Mesothelial cell of epicardium (in vitro differentiated cells): ENCODE data around the gene KIF16B. TPM values are rescaled to one million over a fixed set of nuclear protein-coding genes. Genes with fewer than 3 reads are reported as not detected.

Experiments used
- DNase-seq, 2 experiments: peaks; one replicate each; pipeline ENCODE4 v3.0.0; 2021; ENCODE audit warnings: low spot score in 2 of 2; ENCODE audit not compliant: unreplicated experiment in 2 of 2
- H3K27ac Mint-ChIP-seq: 2 replicates; pipeline ENCODE4 v1.8.0; 2021; ENCODE audit warnings: mixed read lengths
- H3K27me3 Mint-ChIP-seq: 2 replicates; pipeline ENCODE4 v1.8.0; 2021; ENCODE audit warnings: low read depth, mixed read lengths
- H3K36me3 Mint-ChIP-seq: 2 replicates; pipeline ENCODE4 v1.8.0; 2021; ENCODE audit warnings: mixed read lengths
- H3K4me1 Mint-ChIP-seq: 2 replicates; pipeline ENCODE4 v1.8.0; 2021; ENCODE audit warnings: mixed read lengths
- H3K4me3 Mint-ChIP-seq: 2 replicates; pipeline ENCODE4 v1.8.0; 2021; ENCODE audit warnings: mild to moderate bottlenecking, moderate library complexity, mixed read lengths
- H3K9me3 Mint-ChIP-seq: 2 replicates; pipeline ENCODE4 v1.8.0; 2021; ENCODE audit warnings: mixed read lengths
- total RNA-seq: library from RNA; stranded (reverse); gene quantifications from 3 replicates; pipeline ENCODE4 v1.2.1, GENCODE V29; 2021
- TF ChIP-seq, protein P1 (sequence below): fragments of 200-600 bp; sonication (generic); IDR thresholded peaks from one replicate; pipeline ENCODE4 v1.5.0; 2021; ENCODE audit warnings: antibody characterized with exemption; ENCODE audit not compliant: unreplicated experiment

The KIF16B gene
- total RNA-seq, 1 donor from 2014 or later, result 12.8 TPM

GRCh38 chr20:16273812-16274555, 299.3 kb downstream of the KIF16B start:
- Mint-ChIP-seq H3K4me3 (no peak overlapping the region), H3K27ac (peak overlapping the region; percentile 18), H3K9me3 (no peaks in the 10 kb centered on the region), H3K27me3 (no peaks in the 10 kb centered on the region), H3K4me1 (peaks cover 41% of the 10 kb centered on the region), H3K36me3 (peaks cover 3% of the 10 kb centered on the region)
- TF ChIP-seq, protein P1, sequence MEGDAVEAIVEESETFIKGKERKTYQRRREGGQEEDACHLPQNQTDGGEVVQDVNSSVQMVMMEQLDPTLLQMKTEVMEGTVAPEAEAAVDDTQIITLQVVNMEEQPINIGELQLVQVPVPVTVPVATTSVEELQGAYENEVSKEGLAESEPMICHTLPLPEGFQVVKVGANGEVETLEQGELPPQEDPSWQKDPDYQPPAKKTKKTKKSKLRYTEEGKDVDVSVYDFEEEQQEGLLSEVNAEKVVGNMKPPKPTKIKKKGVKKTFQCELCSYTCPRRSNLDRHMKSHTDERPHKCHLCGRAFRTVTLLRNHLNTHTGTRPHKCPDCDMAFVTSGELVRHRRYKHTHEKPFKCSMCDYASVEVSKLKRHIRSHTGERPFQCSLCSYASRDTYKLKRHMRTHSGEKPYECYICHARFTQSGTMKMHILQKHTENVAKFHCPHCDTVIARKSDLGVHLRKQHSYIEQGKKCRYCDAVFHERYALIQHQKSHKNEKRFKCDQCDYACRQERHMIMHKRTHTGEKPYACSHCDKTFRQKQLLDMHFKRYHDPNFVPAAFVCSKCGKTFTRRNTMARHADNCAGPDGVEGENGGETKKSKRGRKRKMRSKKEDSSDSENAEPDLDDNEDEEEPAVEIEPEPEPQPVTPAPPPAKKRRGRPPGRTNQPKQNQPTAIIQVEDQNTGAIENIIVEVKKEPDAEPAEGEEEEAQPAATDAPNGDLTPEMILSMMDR, result no peak
- DNase-seq, result no peak

- TF ChIP-seq, protein P1, result no peak
- H3K4me3 Mint-ChIP-seq, result no peak overlapping the region
- H3K27me3 Mint-ChIP-seq, result no peaks in the 10 kb centered on the region
- peak in 1 of 2 experiments; percentile 31 for DNase-seq
- peaks cover 3% of the 10 kb centered on the region for H3K36me3 Mint-ChIP-seq
- H3K9me3 Mint-ChIP-seq, result no peaks in the 10 kb centered on the region
- no peak overlapping the region for H3K27ac Mint-ChIP-seq
- H3K4me1 Mint-ChIP-seq, result peaks cover 41% of the 10 kb centered on the region
Measured at GRCh38 chr20:16272780-16273360, 300.4 kb downstream of the KIF16B start.

DNA sequence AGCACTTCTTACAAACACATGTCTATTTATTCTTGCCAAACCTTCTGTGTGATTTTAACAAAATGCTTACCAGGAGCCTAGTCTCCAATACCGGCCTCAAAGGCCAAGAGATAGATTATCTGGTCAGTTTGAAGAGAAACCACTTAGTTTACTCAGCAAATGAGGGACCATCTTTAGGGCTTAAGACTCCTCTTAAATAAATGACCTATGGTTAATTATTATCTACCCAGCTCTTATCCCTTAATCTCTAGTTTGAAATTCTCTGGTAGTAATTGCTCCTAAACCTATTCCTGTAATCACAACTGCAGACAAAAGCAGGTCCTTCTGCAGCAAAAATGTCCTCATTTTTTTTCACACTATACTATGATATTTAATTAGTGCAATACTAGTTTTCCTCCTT, 301.8 kb downstream of the KIF16B start:
- H3K36me3 Mint-ChIP-seq, result peaks cover 15% of the 10 kb centered on the region
- no peak for DNase-seq
- H3K27me3 Mint-ChIP-seq, result no peaks in the 10 kb centered on the region
- no peak overlapping the region for H3K4me3 Mint-ChIP-seq
- H3K9me3 Mint-ChIP-seq, result peaks cover 9% of the 10 kb centered on the region
- TF ChIP-seq, protein P1, result no peak
- no peak overlapping the region for H3K27ac Mint-ChIP-seq
- peaks cover 33% of the 10 kb centered on the region for H3K4me1 Mint-ChIP-seq

DNA sequence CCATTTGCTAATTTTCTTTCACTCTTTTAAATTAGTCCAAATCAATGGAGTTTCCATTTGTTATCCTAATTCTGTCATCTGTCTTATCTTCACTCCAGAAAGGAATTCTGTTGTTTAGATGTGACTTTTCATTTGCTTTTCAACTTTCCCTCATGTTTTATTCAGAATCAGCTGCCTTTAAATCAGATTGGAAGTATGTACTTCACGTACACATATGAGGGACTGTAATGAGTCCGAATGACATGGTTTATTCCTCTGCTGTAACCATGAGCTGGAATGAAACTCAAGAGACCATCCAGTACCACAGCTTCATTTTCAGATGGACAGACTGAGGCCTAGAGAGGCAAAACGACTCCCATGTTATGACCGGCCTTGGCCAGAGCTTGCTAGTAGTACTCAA, 302.3 kb downstream of the KIF16B start:
- peaks cover 17% of the 10 kb centered on the region for H3K36me3 Mint-ChIP-seq
- no peaks in the 10 kb centered on the region for H3K27me3 Mint-ChIP-seq
- no peak for DNase-seq
- no peak overlapping the region for H3K4me3 Mint-ChIP-seq
- peaks cover 12% of the 10 kb centered on the region for H3K9me3 Mint-ChIP-seq
- H3K4me1 Mint-ChIP-seq, result peaks cover 30% of the 10 kb centered on the region
- H3K27ac Mint-ChIP-seq, result no peak overlapping the region
- TF ChIP-seq, protein P1, result no peak

DNA sequence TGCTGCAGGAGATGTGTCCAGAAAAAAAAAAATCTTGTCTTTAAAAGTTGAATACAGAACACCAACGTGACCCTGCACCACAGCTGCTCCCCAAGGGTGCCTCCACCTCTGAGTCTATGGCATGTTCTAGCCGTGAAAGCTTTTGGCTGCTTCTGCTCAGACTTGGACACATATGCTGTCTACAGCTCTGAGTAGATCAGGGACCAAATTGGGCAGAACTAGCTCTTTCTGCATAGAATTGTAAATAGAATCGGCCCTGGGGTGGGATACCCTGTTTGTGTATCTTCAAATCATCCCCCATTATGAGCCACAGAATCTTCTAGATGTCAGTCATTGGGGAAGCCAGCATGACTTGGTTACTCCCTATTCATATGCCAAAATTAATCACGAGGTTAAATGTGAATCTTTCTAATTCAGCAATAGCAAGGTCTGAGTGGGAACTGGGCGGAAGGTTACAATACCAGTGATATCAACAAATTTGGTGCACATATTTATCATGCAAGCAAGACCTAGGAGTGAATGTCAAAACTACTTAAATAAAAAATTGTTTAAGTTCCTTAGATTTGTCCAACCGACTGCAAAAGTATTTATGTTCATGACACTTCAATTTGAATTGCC, 302.8 kb downstream of the KIF16B start:
- TF ChIP-seq, protein P1, result no peak
- Mint-ChIP-seq H3K36me3 (peaks cover 23% of the 10 kb centered on the region), H3K27ac (no peak overlapping the region), H3K27me3 (no peaks in the 10 kb centered on the region), H3K9me3 (peaks cover 18% of the 10 kb centered on the region), H3K4me3 (no peak overlapping the region), H3K4me1 (peaks cover 24% of the 10 kb centered on the region)
- peak in 1 of 2 experiments; percentile 10 for DNase-seq
